D721Med (cell line): ENCODE results near the gene DIP2B.

Experiments used
- DNase-seq: peaks from one replicate; pipeline ENCODE4 v3.0.0; 2011; ENCODE audit warnings: low spot score; ENCODE audit not compliant: insufficient read length
- FAIRE-seq: peaks from 2 replicates; lab custom pipeline; 2011; peaks lifted over from hg19 to GRCh38; lab: Jason Lieb, UNC
- TF ChIP-seq, protein P1 (sequence below): IDR thresholded peaks from 2 replicates; pipeline ENCODE4 v1.5.1; 2012; ENCODE audit warnings: mild to moderate bottlenecking, control low read depth; ENCODE audit not compliant: insufficient read depth; ENCODE audit errors: missing control alignments

Gene DIP2B

DNA sequence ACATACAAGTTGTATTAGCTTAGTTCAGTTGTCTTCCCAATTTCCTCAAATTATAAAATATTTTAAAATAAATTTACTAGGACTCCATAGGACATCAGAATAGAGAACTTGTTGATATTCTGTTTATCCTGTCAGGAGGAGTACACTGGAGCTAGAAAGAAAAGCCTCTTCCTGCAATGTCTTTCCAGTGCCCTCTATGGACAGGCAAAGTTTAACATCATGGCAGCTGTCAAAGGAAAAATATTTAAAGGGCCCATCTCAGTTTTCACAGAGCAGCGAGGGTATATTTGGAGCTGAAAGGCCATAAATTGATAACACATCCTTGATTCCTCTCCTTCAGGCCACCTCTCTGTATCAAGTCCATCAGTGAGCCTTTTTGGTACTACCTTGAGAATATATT, 19.0 kb downstream of the DIP2B start:
- no peak for FAIRE-seq
- TF ChIP-seq, protein P1, sequence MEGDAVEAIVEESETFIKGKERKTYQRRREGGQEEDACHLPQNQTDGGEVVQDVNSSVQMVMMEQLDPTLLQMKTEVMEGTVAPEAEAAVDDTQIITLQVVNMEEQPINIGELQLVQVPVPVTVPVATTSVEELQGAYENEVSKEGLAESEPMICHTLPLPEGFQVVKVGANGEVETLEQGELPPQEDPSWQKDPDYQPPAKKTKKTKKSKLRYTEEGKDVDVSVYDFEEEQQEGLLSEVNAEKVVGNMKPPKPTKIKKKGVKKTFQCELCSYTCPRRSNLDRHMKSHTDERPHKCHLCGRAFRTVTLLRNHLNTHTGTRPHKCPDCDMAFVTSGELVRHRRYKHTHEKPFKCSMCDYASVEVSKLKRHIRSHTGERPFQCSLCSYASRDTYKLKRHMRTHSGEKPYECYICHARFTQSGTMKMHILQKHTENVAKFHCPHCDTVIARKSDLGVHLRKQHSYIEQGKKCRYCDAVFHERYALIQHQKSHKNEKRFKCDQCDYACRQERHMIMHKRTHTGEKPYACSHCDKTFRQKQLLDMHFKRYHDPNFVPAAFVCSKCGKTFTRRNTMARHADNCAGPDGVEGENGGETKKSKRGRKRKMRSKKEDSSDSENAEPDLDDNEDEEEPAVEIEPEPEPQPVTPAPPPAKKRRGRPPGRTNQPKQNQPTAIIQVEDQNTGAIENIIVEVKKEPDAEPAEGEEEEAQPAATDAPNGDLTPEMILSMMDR = no peak
- DNase-seq = no peak

DNA sequence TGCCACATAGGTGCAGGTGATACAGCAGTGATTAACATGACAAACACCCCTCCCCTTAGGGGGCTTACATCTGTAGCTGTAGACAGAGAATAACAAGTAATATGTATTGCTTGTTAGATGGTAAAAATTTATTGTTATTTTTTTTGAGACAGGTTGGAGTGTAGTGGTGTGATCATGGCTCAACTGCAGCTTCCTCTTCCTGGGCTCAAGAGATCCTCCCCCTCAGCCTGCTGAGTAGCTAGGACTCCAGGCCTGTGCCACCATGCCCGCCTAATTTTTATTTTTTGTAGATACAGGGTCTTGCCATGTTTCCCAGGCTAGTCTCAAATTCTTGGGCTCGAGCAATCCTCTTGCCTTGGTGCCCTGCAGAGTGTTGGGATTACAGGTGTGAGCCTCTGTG, 19.8 kb downstream of the DIP2B start:
- DNase-seq (no peak), FAIRE-seq (no peak)
- TF ChIP-seq, protein P1 = no peak

- FAIRE-seq (no peak), DNase-seq (no peak)
- TF ChIP-seq, protein P1 = no peak
Observed at GRCh38 chr12:50525422-50525821, 20.6 kb downstream of the DIP2B start.

DNA sequence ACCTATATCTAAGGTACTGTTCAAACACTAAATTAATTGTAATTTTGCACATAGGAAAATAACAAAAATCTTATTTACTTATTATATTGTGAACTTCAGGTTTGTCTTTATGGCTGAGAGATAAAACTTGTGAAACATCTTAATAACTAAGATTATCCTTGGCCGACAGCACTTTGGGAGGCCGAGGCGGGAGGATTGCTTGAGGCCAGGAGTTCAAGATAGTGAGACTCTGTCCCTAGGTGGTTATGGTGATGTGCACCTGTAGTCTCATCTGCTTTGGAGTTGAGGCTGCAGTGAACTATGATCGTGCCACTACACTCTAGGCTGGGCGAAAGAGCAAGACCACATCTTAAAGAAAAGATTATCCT, 22.6 kb downstream of the DIP2B start:
- FAIRE-seq = no peak
- TF ChIP-seq, protein P1 = no peak
- no peak for DNase-seq

DNA sequence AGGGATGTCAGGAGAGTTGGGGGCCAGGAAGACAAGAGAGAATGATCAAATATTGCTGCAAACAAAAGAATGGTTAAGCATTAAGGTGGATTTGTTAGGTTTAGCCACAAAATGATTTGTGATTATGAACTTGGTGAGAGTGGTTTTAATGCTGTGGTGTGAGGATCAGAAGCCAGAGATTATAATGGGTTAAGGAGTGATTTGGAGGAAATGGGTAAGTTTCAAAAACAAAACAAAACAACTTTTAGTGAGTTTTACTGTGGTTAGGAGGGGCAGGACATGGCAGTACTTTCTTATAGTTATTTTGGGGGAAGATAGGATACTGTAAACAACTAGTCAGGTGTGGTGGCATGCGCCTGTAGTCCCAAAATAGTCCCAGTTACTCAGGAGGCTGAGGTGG, 24.0 kb downstream of the DIP2B start:
- FAIRE-seq (no peak), DNase-seq (no peak)
- TF ChIP-seq, protein P1 = no peak

GRCh38 chr12:50529345-50529744, 24.6 kb downstream of the DIP2B start:
- no peak for FAIRE-seq

DNA sequence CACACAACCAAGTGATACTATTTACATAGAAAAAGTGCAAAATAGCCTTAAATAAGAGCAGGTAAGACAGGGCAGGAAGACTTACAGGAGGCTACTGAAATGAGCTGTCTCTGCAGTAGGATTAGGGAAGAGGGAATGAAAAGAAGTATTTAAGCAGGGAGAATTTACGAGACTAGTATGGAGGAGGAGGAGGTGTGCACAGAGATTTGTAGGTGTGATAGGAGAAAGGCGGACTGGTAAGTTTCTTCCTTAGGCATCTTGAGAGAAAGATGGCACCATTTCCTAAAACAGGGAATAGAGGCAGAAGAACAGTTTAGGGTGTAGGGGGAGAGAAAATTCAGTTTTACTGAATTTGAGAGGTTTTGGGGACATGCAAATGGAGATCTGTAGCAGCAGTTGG, 25.7 kb downstream of the DIP2B start:
- DNase-seq (no peak), FAIRE-seq (no peak)
- TF ChIP-seq, protein P1 = no peak

More at GRCh38 chr12:50529345-50529744, 24.6 kb downstream of the DIP2B start:
- TF ChIP-seq, protein P1 = no peak
- no peak for DNase-seq
